Smooth muscle cell (in vitro differentiated cells): ENCODE data around the gene BPHL. TPM values are rescaled to one million over a fixed set of nuclear protein-coding genes. Genes with fewer than 3 reads are reported as not detected.

ENCODE experiments used
- DNase-seq: peaks from one replicate; lab custom pipeline; 2025; ENCODE audit not compliant: unreplicated experiment; lab: John Stamatoyannopoulos, UW
- H2AFZ ChIP-seq: fragments of 200-600 bp; sonication (generic); 2 replicates; pipeline ENCODE4 v1.6.0; 2016; ENCODE audit warnings: antibody characterized with exemption, low read depth, mild to moderate bottlenecking
- H3F3A ChIP-seq: fragments of 200-600 bp; sonication (generic); 2 replicates; pipeline ENCODE4 v1.6.0; 2017; ENCODE audit warnings: antibody characterized with exemption, low read depth
- H3K27ac ChIP-seq: fragments of 200-600 bp; sonication (generic); 2 replicates; pipeline ENCODE4 v1.5.1; 2016; ENCODE audit warnings: low read depth, mild to moderate bottlenecking
- H3K27me3 ChIP-seq: fragments of 200-600 bp; sonication (generic); 2 replicates; pipeline ENCODE4 v1.6.1; 2016; ENCODE audit warnings: low read depth, mild to moderate bottlenecking
- H3K36me3 ChIP-seq: fragments of 200-600 bp; sonication (generic); 2 replicates; pipeline ENCODE4 v1.5.1; 2016; ENCODE audit warnings: low read depth
- H3K4me1 ChIP-seq: fragments of 200-600 bp; sonication (generic); 2 replicates; pipeline ENCODE4 v1.5.1; 2016; ENCODE audit warnings: low read depth
- H3K4me2 ChIP-seq: fragments of 200-600 bp; sonication (generic); 2 replicates; pipeline ENCODE4 v1.6.0; 2016; ENCODE audit warnings: mild to moderate bottlenecking
- H3K4me3 ChIP-seq: fragments of 200-600 bp; sonication (generic); 2 replicates; pipeline ENCODE4 v1.5.1; 2016; ENCODE audit warnings: mild to moderate bottlenecking
- H3K79me2 ChIP-seq: fragments of 200-600 bp; sonication (generic); 2 replicates; pipeline ENCODE4 v1.6.0; 2016; ENCODE audit warnings: low read depth, mild to moderate bottlenecking
- H3K9ac ChIP-seq: fragments of 200-600 bp; sonication (generic); 2 replicates; pipeline ENCODE4 v1.6.0; 2016; ENCODE audit warnings: low read depth
- H3K9me3 ChIP-seq: fragments of 200-600 bp; sonication (generic); replicated peaks from 2 replicates; pipeline ENCODE4 v1.5.1; 2016; ENCODE audit warnings: low read depth
- H4K20me1 ChIP-seq: fragments of 200-600 bp; sonication (generic); 2 replicates; pipeline ENCODE4 v1.6.0; 2016; ENCODE audit warnings: low read depth
- WGBS: methylation state at CpG from one replicate; pipeline ENCODE4 v1.1.7; 2016; ENCODE audit warnings: low lambda C conversion rate; 5-methylcytosine and 5-hydroxymethylcytosine counted together
- polyA plus RNA-seq: library from polyadenylated mRNA; unstranded; fragments of >200 nt; fragmentation: Nextera tagmentation; extraction: Ambion mirVana; gene quantifications from 2 replicates; pipeline ENCODE4 v1.2.1, GENCODE V29; 2016
- total RNA-seq: library from RNA; depleted of rRNA; stranded (reverse); fragments of >200 nt; gene quantifications from 2 replicates; pipeline ENCODE4 v1.2.3, GENCODE V29; 2014
- TF ChIP-seq, protein P1 (sequence below): fragments of 200-600 bp; sonication (generic); IDR thresholded peaks from 2 replicates; pipeline ENCODE4 v1.5.1; 2017; ENCODE audit warnings: borderline replicate concordance, mild to moderate bottlenecking, antibody characterized with exemption; ENCODE audit not compliant: insufficient read depth, poor library complexity, severe bottlenecking

The BPHL gene
- total and polyA plus RNA-seq, 2 experiments from 2014 or later: 21.3 to 43.6 TPM

DNA sequence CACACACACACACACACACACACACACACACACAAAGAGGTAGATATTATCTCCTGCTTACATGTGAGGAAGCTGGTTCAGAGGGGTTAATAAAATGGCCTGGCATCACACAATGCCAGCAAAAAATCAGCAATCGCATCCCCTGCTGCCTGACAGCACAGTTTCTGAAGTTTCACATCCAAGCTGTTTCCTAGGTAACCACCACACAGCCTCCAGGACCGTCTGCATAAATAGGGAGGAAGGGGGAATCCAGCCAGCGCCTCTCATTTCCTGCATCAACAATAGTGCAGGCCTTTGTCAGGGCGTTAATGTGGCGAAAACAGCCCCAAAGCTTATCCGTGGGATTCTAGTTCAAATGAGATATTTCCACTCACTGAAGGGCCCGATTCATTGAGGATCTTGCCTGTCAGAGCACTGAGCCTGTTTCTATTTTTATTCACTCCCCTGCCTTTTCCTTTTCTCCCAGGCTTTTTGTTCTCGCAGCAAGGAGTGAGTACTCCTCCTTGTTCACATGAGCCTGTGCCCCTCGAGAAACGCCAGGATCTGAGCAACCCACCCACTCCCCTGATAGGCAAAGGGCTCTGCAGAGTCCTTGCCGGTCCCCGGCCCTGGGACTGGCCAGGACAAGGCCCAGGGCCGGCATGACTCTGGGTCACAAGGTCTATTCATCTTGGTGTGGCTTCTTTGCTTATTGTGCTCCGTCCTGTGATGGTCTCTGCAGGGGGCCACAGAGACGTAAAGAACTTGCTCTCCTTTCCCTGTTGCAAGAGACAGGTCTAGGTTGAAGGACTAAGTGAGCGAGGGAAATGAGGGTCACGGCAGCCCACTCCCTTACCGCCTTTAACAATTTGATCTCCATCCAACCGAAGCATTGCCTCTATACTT lies 76.3 kb downstream of the BPHL start:
- 51% methylated on average over 19 of the region's 19 CpGs for WGBS
- TF ChIP-seq, protein P1, sequence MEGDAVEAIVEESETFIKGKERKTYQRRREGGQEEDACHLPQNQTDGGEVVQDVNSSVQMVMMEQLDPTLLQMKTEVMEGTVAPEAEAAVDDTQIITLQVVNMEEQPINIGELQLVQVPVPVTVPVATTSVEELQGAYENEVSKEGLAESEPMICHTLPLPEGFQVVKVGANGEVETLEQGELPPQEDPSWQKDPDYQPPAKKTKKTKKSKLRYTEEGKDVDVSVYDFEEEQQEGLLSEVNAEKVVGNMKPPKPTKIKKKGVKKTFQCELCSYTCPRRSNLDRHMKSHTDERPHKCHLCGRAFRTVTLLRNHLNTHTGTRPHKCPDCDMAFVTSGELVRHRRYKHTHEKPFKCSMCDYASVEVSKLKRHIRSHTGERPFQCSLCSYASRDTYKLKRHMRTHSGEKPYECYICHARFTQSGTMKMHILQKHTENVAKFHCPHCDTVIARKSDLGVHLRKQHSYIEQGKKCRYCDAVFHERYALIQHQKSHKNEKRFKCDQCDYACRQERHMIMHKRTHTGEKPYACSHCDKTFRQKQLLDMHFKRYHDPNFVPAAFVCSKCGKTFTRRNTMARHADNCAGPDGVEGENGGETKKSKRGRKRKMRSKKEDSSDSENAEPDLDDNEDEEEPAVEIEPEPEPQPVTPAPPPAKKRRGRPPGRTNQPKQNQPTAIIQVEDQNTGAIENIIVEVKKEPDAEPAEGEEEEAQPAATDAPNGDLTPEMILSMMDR: no peak
- H2AFZ ChIP-seq: peak overlapping the region; percentile 74

DNA sequence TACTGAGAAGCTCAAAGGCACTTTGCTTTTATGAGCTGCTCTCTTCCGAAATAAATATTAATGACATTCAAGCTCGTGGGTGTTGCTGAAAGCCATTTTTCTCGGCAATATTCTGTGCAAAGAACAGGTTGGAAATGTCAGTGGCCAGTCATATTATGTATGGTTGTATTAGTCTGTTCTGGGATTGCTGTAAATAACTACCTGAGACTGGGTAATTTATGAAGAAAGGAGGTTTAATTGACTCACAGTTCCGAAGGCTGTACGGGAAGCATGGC lies 76.8 kb downstream of the BPHL start:
- no peaks in the 10 kb centered on the region for H3F3A ChIP-seq
- no peak for DNase-seq
- no peak overlapping the region for H3K9ac ChIP-seq
- H4K20me1 ChIP-seq: no peaks in the 10 kb centered on the region
- no peaks in the 10 kb centered on the region for H3K9me3 ChIP-seq
- no peak overlapping the region for H3K4me2 ChIP-seq
- H3K27me3 ChIP-seq: no peaks in the 10 kb centered on the region
- H3K79me2 ChIP-seq: no peaks in the 10 kb centered on the region
- no peak overlapping the region for H3K4me3 ChIP-seq
- TF ChIP-seq, protein P1: no peak
- WGBS: 83% methylated on average over 5 of the region's 5 CpGs
- no peak overlapping the region for H3K27ac ChIP-seq
- no peak overlapping the region for H2AFZ ChIP-seq
- peaks cover 18% of the 10 kb centered on the region for H3K4me1 ChIP-seq
- no peaks in the 10 kb centered on the region for H3K36me3 ChIP-seq

More for the DNA sequence above, 76.3 kb downstream of the BPHL start:
- H3K4me2 ChIP-seq: no peak overlapping the region
- no peaks in the 10 kb centered on the region for H3K27me3 ChIP-seq
- no peak overlapping the region for H3K9ac ChIP-seq
- peaks cover 18% of the 10 kb centered on the region for H3K4me1 ChIP-seq
- H3K27ac ChIP-seq: no peak overlapping the region
- H3K36me3 ChIP-seq: no peaks in the 10 kb centered on the region
- H3K4me3 ChIP-seq: no peak overlapping the region
- DNase-seq: no peak
- no peaks in the 10 kb centered on the region for H3K9me3 ChIP-seq
- H3F3A ChIP-seq: no peaks in the 10 kb centered on the region
- no peaks in the 10 kb centered on the region for H4K20me1 ChIP-seq
- H3K79me2 ChIP-seq: no peaks in the 10 kb centered on the region

DNA sequence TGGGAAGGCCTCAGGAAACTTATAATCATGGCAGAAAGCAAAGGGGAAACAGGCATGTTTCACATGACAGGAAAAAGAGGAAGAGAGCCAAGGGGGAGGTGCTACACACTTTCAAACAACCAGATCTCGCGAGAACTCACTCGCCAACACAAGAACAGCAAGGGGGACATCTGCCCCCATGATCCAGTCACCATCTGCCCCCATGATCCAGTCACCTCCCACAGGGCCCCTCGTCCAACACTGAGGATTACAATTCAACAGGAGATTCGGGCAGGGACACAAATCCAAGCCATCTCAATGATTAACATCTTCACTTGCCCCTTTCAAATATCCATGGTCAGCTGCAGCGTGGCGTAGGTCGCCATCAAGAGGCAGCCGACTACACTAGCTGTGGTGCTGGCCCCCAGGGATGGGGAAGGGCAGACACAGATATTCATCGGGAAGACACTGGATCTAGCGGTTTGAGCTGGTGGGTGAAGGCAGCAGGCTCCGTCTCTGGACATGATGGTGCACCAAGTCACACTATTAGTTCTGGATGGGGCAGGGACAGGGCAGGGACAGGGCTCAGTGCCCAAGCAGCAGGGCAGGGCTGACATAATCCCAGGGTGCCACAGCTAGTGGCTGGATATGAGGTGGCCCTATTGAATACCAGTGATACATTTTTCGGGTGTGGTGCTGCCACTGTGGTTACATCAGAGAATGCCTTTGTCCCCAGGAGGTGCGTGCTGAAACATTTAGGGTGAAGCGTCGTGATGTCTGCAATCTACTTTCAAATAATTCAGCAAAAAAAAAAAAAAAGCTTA lies 77.4 kb downstream of the BPHL start:
- no peak for DNase-seq
- no peak overlapping the region for H3K27ac ChIP-seq

More for the DNA sequence above, 77.4 kb downstream of the BPHL start:
- no peaks in the 10 kb centered on the region for H3K79me2 ChIP-seq
- no peaks in the 10 kb centered on the region for H3K9me3 ChIP-seq
- no peaks in the 10 kb centered on the region for H3F3A ChIP-seq
- peaks cover 18% of the 10 kb centered on the region for H3K4me1 ChIP-seq
- H3K4me2 ChIP-seq: no peak overlapping the region
- H3K4me3 ChIP-seq: no peak overlapping the region
- no peaks in the 10 kb centered on the region for H4K20me1 ChIP-seq
- H3K36me3 ChIP-seq: no peaks in the 10 kb centered on the region
- H2AFZ ChIP-seq: no peak overlapping the region
- TF ChIP-seq, protein P1: no peak
- H3K27me3 ChIP-seq: no peaks in the 10 kb centered on the region
- no peak overlapping the region for H3K9ac ChIP-seq
- WGBS: 71% methylated on average over 16 of the region's 16 CpGs
